Stimulated activated naive CD8-positive, alpha-beta T cell treated with anti-CD3 and anti-CD28 coated beads, Interleukin-15, amount 100 ng/mL, for 72 hours (primary cell): ENCODE measurements around the gene NAV1.

Source experiments
- ATAC-seq: fragments of 150-1000 bp; cut with Tn5 transposase; 2 replicates; pipeline ENCODE4 v1.10.0; 2021; ENCODE audit warnings: mild to moderate bottlenecking, moderate library complexity
- DNase-seq, 2 donors: peaks; one replicate each; pipeline ENCODE4 v3.0.0; 2021 to 2022
- H3K27ac Mint-ChIP-seq, 2 donors: one replicate each; pipeline ENCODE4 v1.8.0; 2022; ENCODE audit warnings: mild to moderate bottlenecking in 2 of 2, mixed read lengths in 2 of 2, moderate library complexity in 2 of 2
- H3K27me3 Mint-ChIP-seq: one replicate; pipeline ENCODE4 v1.8.0; 2022; ENCODE audit warnings: mixed read lengths
- H3K4me1 Mint-ChIP-seq: one replicate; pipeline ENCODE4 v1.8.0; 2022; ENCODE audit warnings: mild to moderate bottlenecking, mixed read lengths
- H3K4me3 Mint-ChIP-seq, 2 donors: one replicate each; pipeline ENCODE4 v1.8.0; 2022; ENCODE audit warnings: mild to moderate bottlenecking in 2 of 2, mixed read lengths in 2 of 2, moderate library complexity in 1 of 2
- H3K9me3 Mint-ChIP-seq, 2 donors: one replicate each; pipeline ENCODE4 v1.8.0; 2022; ENCODE audit warnings: mixed read lengths in 2 of 2

NAV1 gene

DNA sequence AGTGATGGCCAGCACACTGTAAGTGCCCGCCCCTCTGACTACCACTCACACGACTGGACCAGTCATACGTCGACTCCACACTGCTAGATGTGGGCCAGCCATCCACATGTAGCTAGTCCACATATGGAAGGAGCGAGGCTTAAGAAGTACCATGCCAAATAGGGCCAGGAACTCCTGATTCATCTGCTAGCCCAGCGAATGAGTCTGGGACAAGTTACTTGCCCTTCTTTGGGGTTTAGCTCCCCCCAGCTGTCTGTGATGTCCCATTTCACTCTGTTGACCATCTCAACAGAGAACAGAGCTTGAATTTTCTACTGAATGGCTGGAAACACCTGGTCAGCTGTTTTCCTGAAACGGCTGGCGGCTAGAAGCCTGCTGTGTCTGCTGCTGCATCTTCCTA, 37.8 kb upstream of the NAV1 start:
- no peak for DNase-seq
- no peak overlapping the region for H3K4me3 Mint-ChIP-seq
- no peak overlapping the region for H3K27ac Mint-ChIP-seq

DNA sequence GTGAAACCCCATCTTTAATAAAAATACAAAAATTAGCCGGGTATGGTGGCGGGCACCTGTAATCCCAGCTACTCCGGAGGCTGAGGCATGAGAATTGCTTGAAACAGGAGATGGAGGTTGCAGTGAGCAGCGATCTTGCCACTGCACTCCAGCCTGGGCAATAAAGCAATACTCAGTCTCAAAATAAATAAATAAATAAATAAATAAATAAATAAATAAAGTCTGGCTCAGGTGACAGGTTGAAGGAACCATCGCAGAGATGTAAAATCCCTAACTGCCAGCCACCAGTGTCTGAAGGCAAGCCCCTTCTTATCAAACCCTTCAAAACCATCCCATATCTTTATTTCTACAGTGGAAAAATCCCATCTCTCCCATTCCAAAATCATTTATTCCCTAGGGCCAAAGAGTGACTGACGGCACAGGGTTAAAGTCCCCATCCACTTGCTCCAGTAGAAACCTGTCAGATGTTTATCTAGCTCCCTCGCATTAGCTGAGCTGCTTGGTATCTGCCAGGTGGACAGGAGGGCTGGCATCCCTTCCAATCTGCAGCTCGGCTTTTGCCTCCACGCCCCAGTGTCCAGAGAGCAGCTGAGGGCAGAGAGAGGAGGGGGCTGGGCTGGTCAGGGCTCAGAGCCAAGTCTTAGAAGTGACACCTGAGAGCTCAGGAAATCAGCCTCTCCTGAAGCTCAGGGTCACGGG, 37.0 kb upstream of the NAV1 start:
- peaks cover 24% of the 10 kb centered on the region for H3K4me1 Mint-ChIP-seq
- DNase-seq = no peak
- H3K9me3 Mint-ChIP-seq = no peaks in the 10 kb centered on the region
- no peak overlapping the region for H3K4me3 Mint-ChIP-seq
- no peaks in the 10 kb centered on the region for H3K27me3 Mint-ChIP-seq
- no peak overlapping the region for H3K27ac Mint-ChIP-seq
- ATAC-seq = no peak

More for the DNA sequence above, 37.8 kb upstream of the NAV1 start:
- Mint-ChIP-seq H3K27me3 (no peaks in the 10 kb centered on the region), H3K9me3 (no peaks in the 10 kb centered on the region), H3K4me1 (peaks cover 22% of the 10 kb centered on the region)
- ATAC-seq = no peak

DNA sequence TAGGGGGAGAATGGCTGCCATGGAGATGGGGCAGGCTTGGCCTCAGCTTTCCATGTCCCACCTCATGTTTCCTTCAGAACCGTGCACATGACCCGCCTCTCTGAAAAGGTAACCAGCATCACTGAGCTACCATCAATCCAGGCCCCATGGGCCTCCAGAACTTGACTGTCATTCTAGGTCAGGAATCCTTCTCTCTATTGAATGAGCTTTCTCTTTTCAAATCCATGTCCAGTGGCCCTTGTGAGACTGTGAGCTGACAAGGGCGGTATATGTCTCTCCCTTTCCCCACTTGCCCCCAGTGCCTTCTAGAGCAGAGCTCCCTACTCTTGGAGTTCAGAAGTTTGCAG, 36.4 kb upstream of the NAV1 start:
- H3K27ac Mint-ChIP-seq = no peak overlapping the region
- ATAC-seq (no peak), DNase-seq (no peak)
- H3K4me1 Mint-ChIP-seq = peaks cover 27% of the 10 kb centered on the region
- no peak overlapping the region for H3K4me3 Mint-ChIP-seq
- H3K27me3 Mint-ChIP-seq = no peaks in the 10 kb centered on the region
- no peaks in the 10 kb centered on the region for H3K9me3 Mint-ChIP-seq

GRCh38 chr1:201503397-201504176, 35.3 kb upstream of the NAV1 start:
- Mint-ChIP-seq H3K9me3 (no peaks in the 10 kb centered on the region), H3K27me3 (no peaks in the 10 kb centered on the region), H3K4me1 (peaks cover 35% of the 10 kb centered on the region), H3K27ac (no peak overlapping the region), H3K4me3 (no peak overlapping the region)
- ATAC-seq (no peak), DNase-seq (no peak)

DNA sequence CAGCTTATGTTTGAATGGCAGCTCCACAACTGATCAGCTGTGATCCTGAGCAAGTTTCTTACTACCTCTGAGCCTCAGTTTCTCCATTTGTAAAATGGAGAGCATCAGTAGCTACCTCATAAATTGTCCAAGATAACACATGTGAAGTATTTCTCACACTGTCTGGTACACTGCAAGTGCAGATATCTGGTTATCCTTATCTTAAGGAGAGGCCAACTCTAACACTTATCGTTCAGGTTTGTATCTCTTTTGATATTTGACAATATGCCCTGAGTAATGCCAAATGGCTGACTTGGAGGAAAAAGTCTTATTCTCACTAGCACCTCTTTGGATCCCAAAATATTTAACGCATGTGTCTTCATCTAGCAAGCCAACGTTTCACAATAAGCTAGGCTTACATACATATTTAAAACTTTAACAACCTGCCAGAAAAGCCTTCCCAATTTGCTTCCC, 34.7 kb upstream of the NAV1 start:
- H3K9me3 Mint-ChIP-seq = no peaks in the 10 kb centered on the region
- peaks cover 35% of the 10 kb centered on the region for H3K4me1 Mint-ChIP-seq
- ATAC-seq (no peak), DNase-seq (no peak)
- no peak overlapping the region for H3K27ac Mint-ChIP-seq
- no peaks in the 10 kb centered on the region for H3K27me3 Mint-ChIP-seq
- no peak overlapping the region for H3K4me3 Mint-ChIP-seq

DNA sequence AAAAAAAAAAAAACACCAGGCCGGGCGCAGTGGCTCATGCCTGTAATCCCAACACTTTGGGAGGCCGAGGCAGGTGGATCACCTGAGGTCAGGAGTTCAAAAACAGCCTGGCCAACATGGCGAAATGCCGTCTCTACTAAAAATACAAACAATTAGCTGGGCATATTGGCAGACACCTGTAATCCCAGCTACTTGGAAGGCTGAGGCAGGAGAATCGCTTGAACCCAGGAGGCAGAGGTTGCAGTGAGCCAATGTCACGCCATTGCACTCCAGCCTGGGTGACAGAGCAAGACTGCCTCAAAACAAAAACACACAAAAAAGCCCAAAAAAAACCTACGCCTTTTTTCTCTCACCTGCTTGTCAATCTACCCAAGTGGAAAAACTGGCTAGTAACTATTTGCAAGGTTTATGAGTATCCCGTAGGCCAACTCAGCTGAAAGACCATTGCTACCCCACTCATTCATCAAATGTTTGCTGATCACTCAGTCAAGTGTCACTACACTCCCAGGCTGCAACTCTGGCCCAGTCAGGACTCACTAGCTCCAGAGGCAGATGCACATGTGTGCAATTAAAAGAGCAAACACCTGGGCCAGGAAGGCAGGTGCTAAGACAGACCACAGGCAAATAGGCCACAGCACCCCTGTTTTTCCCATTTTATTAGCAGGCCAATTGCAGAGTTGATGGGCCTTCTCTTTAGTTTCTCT, 34.0 kb upstream of the NAV1 start:
- H3K27me3 Mint-ChIP-seq = no peaks in the 10 kb centered on the region
- H3K9me3 Mint-ChIP-seq = no peaks in the 10 kb centered on the region
- H3K27ac Mint-ChIP-seq = peak overlapping the region in 1 of 2 donors; percentile 4
- H3K4me3 Mint-ChIP-seq = peak overlapping the region; percentile 87 to 92
- H3K4me1 Mint-ChIP-seq = peaks cover 39% of the 10 kb centered on the region
- ATAC-seq (no peak), DNase-seq (no peak)

DNA sequence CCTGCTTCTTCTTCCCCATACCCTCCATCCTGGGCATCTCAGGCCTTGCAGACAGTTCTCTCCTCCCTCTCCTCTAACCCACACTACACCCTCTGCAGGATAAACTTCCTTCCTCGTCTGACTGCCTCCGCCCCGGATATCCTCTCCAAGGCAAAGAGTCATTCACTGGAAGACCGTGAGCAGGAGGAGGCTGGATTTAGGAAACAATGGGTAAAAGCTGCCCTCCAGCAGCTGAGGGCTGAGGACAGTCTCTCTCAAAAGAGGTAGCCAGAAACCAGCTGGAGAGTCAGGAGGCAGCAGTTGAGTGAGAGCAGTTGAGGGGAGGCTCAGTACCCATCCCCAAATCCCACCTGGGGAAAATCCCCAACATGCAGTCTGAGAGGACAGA, 33.4 kb upstream of the NAV1 start:
- peak overlapping the region; percentile 4 to 72 for H3K27ac Mint-ChIP-seq
- ATAC-seq (no peak), DNase-seq (no peak)
- H3K27me3 Mint-ChIP-seq = no peaks in the 10 kb centered on the region
- H3K4me3 Mint-ChIP-seq = peak overlapping the region; percentile 87 to 92
- no peaks in the 10 kb centered on the region for H3K9me3 Mint-ChIP-seq
- peaks cover 40% of the 10 kb centered on the region for H3K4me1 Mint-ChIP-seq

DNA sequence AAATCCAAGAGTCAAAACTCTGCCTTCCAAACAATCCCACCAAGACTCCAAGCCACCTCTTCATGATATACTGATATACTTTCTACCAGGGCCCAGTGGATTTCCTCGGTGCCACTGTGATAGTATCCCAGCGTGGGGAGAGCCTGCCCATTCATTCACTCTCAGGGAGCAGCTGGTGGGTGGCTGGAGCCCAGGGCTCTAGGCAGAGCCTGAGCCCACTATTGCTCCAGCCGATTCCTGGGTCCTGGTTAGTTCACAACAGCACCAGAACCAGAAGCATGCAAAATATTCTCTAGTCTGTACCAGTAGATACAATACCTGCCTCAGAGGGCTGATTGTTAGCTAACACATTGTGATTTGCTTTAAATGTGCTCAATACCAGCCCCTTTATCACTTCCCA, 32.8 kb upstream of the NAV1 start:
- peaks cover 40% of the 10 kb centered on the region for H3K4me1 Mint-ChIP-seq
- H3K4me3 Mint-ChIP-seq = peak overlapping the region; percentile 87 to 92
- H3K9me3 Mint-ChIP-seq = no peaks in the 10 kb centered on the region
- DNase-seq (no peak), ATAC-seq (no peak)
- H3K27me3 Mint-ChIP-seq = no peaks in the 10 kb centered on the region
- peak overlapping the region; percentile 85 to 95 for H3K27ac Mint-ChIP-seq

- H3K9me3 Mint-ChIP-seq = no peaks in the 10 kb centered on the region
- peak; percentile 97 for ATAC-seq
- H3K27ac Mint-ChIP-seq = peak within 1 kb of the TSS; percentile 95 to 96
- H3K4me1 Mint-ChIP-seq = peaks cover 40% of the 10 kb centered on the region
- no peaks in the 10 kb centered on the region for H3K27me3 Mint-ChIP-seq
- peak; percentile 81 to 82 for DNase-seq
- H3K4me3 Mint-ChIP-seq = peak within 1 kb of the TSS; percentile 87 to 92
Observed at GRCh38 chr1:201506557-201507359, 32.2 kb upstream of the NAV1 start, which contains the start of gene CSRP1. CSRP1 (minus strand) TSS chr1:201507123; CDS start chr1:201496303, 10,820 bp downstream.

GRCh38 chr1:201507360-201507675, 31.6 kb upstream of the NAV1 start:
- DNase-seq = no peak
- H3K4me1 Mint-ChIP-seq = peaks cover 40% of the 10 kb centered on the region
- H3K9me3 Mint-ChIP-seq = no peaks in the 10 kb centered on the region
- H3K27me3 Mint-ChIP-seq = no peaks in the 10 kb centered on the region
- peak overlapping the region; percentile 83 to 92 for H3K4me3 Mint-ChIP-seq
- H3K27ac Mint-ChIP-seq = peak overlapping the region; percentile 95 to 96
- peak; percentile 47 for ATAC-seq

GRCh38 chr1:201508809-201509208, 30.1 kb upstream of the NAV1 start:
- ATAC-seq = no peak
- no peaks in the 10 kb centered on the region for H3K9me3 Mint-ChIP-seq
- H3K4me3 Mint-ChIP-seq = no peak overlapping the region
- peak overlapping the region in 1 of 2 donors; percentile 77 for H3K27ac Mint-ChIP-seq
- no peaks in the 10 kb centered on the region for H3K27me3 Mint-ChIP-seq
- DNase-seq = no peak
- peaks cover 33% of the 10 kb centered on the region for H3K4me1 Mint-ChIP-seq

- H3K4me1 Mint-ChIP-seq = peaks cover 32% of the 10 kb centered on the region
- DNase-seq (no peak), ATAC-seq (no peak)
- H3K27me3 Mint-ChIP-seq = no peaks in the 10 kb centered on the region
- H3K4me3 Mint-ChIP-seq = no peak overlapping the region
- H3K27ac Mint-ChIP-seq = no peak overlapping the region
- H3K9me3 Mint-ChIP-seq = no peaks in the 10 kb centered on the region
Observed at GRCh38 chr1:201509601-201510374, 29.1 kb upstream of the NAV1 start.

DNA sequence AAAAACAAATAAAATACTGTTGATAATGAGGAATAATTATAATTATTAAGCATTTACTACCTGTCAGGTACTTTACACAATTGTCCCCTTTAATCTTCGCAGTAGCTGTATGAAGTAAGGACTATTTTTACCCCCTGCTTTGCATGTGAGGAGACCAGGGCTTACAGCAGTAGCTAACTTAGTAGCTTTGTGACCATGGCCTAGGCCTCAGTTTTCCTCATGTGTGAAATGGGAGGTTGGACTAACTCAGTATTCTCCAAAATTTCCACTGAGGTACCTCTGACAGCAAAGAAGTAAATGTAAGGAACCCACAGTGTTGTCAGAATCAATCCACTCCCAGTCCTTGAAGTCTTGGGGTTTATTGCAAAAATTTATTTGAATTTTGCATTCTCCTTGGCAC, 28.2 kb upstream of the NAV1 start:
- ATAC-seq = no peak
- no peak for DNase-seq
- Mint-ChIP-seq H3K9me3 (no peaks in the 10 kb centered on the region), H3K4me3 (no peak overlapping the region), H3K27me3 (no peaks in the 10 kb centered on the region), H3K27ac (no peak overlapping the region), H3K4me1 (peaks cover 32% of the 10 kb centered on the region)

- ATAC-seq (no peak), DNase-seq (no peak)
- H3K27me3 Mint-ChIP-seq = no peaks in the 10 kb centered on the region
- no peaks in the 10 kb centered on the region for H3K9me3 Mint-ChIP-seq
- H3K4me1 Mint-ChIP-seq = peaks cover 28% of the 10 kb centered on the region
- H3K27ac Mint-ChIP-seq = no peak overlapping the region
- no peak overlapping the region for H3K4me3 Mint-ChIP-seq
Observed at GRCh38 chr1:201511396-201511940, 27.5 kb upstream of the NAV1 start.
